Measurements from ENCODE around the gene STARD13. TPM values are rescaled to one million over a fixed set of nuclear protein-coding genes. Genes with fewer than 3 reads are reported as not detected.
"Not testable (repeated sequence)": the region's sequence is repeated elsewhere in the genome, so short reads cannot be mapped to it uniquely, and the experiment has no call there.

The STARD13 gene
- total RNA-seq, 1 donor from 2014 or later = 8.9 TPM

DNA sequence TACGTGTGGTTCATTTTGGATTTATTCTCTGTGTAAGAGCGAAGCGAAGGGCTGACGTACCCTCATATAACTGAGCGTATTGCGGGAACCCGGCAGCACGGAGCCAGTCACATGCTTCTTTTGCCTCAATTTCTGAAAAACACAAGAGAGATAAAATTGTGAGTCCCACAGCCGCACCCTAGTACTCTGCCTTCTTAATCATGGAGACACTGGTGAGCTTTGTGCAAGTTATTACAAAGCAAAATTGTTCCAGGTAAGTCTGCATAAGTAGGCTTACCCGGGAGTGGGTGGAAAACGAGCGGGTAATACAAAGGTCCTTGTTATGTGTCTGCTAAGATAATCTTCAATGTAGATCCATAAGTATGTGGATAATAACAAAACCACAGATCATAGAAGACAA is 118.1 kb downstream of the STARD13 start:
- DNase-seq (ENCODE audit: low read depth) = no peak
- H3K4me3 ChIP-seq (ENCODE audit: low read depth, low read length) = no peak overlapping the region
- TF ChIP-seq, protein P1, sequence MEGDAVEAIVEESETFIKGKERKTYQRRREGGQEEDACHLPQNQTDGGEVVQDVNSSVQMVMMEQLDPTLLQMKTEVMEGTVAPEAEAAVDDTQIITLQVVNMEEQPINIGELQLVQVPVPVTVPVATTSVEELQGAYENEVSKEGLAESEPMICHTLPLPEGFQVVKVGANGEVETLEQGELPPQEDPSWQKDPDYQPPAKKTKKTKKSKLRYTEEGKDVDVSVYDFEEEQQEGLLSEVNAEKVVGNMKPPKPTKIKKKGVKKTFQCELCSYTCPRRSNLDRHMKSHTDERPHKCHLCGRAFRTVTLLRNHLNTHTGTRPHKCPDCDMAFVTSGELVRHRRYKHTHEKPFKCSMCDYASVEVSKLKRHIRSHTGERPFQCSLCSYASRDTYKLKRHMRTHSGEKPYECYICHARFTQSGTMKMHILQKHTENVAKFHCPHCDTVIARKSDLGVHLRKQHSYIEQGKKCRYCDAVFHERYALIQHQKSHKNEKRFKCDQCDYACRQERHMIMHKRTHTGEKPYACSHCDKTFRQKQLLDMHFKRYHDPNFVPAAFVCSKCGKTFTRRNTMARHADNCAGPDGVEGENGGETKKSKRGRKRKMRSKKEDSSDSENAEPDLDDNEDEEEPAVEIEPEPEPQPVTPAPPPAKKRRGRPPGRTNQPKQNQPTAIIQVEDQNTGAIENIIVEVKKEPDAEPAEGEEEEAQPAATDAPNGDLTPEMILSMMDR (conservative IDR thresholded peaks at IDR 0.05; ENCODE audit: low read depth, low read length) = no peak

DNA sequence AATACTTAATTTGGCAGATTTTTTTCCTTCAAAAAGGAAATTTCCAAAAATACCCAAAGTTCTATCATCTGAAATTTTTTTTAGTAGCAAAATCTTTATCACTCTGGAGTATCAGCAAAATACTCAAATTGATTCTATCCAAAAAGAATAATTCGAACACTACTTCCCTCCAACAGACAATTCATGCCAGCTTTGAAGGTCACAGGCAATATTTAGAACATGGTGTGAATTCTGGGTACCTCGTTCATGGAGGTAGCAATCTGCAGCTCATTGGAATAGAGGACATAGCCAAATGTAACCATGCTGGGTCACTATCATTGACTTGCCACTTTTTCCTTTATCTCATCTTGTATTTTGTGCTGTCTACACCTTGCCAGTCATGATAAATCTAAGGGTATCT is 119.8 kb downstream of the STARD13 start:
- TF ChIP-seq, protein P1 (conservative IDR thresholded peaks at IDR 0.05; ENCODE audit: low read depth, low read length) = no peak
- no peak for DNase-seq (ENCODE audit: low read depth)
- no peak overlapping the region for H3K4me3 ChIP-seq (ENCODE audit: low read depth, low read length)

DNA sequence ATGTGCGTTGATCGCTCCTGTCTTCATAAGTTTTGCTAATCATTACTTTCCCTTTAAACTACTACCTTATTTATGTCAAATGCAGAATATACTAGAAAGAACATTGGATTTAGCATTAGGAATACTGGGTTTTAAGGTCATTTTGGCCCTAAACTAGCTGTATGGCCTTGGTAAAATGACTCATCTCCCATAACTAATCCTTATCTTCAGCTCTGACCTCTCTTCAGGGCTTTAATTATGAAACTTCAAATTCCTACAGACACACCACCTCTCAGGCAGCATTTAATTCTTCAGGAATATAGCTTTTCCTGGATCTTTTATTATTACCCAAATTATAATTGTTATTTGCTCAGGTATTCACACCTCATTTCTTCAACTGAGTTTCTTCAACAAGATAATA is 121.2 kb downstream of the STARD13 start:
- DNase-seq (ENCODE audit: low read depth) = no peak
- no peak overlapping the region for H3K4me3 ChIP-seq (ENCODE audit: low read depth, low read length)
- TF ChIP-seq, protein P1 (conservative IDR thresholded peaks at IDR 0.05; ENCODE audit: low read depth, low read length) = no peak

DNA sequence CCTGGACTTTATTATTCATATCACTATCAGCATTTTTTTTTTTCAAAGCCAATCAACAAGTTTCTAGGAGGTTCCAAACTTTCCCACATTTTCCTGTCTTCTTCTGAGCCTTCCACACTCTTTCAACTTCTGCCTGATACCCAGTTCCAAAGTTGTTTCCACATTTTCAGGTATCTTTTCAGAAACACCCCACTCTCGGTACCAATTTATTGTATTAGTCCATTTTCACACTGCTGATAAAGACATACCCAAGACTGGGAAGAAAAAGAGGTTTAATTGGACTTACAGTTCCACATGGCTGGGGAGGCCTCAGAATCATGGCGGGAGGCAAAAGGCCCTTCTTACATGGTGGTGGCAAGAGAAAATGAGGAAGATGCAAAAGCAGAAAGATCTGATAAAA is 122.8 kb downstream of the STARD13 start:
- not testable (repeated sequence) for DNase-seq (ENCODE audit: low read depth); H3K4me3 ChIP-seq (ENCODE audit: low read depth, low read length)

DNA sequence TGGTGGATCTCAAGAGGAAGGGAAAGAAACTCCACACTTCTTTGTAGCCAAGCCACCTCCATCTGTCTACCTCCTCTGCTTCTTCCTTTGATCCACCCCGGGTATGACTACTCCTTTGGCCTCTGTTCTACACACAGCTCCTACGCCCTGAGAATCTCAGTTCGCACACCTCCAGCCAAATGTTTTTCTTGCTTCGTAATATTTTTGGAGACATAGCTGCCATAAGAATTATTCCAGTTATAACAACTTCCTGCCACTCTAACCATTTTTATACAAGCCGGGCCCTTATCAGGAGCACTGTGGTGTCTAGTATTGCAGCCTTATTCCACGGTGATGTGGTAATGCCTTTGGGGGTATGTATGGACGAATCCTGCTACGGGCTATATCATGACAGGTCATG is 126.7 kb downstream of the STARD13 start:
- H3K4me3 ChIP-seq (ENCODE audit: low read depth, low read length) = no peak overlapping the region
- TF ChIP-seq, protein P1 (conservative IDR thresholded peaks at IDR 0.05; ENCODE audit: low read depth, low read length) = no peak

DNA sequence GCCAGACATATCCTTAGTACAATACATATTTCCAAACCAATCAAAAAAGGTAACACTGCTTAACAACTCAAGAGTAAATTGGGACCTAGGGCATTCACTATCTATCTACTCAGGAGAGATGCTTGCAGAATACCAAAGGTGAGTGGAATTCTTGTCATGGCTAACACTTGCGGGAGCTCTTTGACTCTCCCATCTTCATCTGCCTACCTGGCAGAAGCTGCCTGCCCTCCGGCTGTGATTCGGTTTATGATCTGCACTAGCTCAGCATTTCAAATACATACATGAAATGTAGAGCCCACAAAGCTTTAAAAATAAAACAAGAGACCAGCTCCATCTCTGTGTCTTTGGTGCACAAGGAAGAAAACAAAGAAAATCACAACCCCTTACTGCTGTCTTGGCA is 127.3 kb downstream of the STARD13 start:
- no peak for DNase-seq (ENCODE audit: low read depth)
- H3K4me3 ChIP-seq (ENCODE audit: low read depth, low read length) = no peak overlapping the region
- TF ChIP-seq, protein P1 (conservative IDR thresholded peaks at IDR 0.05; ENCODE audit: low read depth, low read length) = no peak

More for the DNA sequence above, 126.7 kb downstream of the STARD13 start:
- DNase-seq (ENCODE audit: low read depth) = no peak

DNA sequence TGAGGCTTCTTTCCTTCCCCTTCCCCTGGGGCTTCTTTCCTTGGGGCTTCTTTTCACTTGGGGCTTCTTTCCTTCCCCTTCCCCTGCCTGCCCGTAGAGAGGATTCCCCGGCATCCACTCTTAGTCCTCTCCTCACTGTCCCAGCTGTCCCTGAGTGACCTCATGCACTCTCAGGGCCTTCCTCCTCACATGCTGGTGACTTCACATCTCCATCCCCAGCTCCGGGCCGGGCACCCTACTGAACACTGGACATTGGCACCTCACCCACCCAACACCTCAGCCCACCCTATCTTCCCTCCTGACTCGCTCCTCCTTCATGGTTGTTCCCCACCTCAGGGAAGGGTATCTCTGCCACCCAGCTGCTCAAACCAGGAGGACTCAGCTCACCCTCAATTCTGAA is 130.6 kb downstream of the STARD13 start:
- no peak overlapping the region for H3K4me3 ChIP-seq (ENCODE audit: low read depth, low read length)
- no peak for DNase-seq (ENCODE audit: low read depth)
- TF ChIP-seq, protein P1 (conservative IDR thresholded peaks at IDR 0.05; ENCODE audit: low read depth, low read length) = no peak

Measured in epithelial cell of proximal tubule (primary cell).